Cardiac fibroblast (primary cell): ENCODE measurements around the gene APBA2.
"Not testable (repeated sequence)": the region's sequence is repeated elsewhere in the genome, so short reads cannot be mapped to it uniquely, and the experiment has no call there.

Source experiments
- DNase-seq, 2 donors: peaks; one replicate each; pipeline versions ENCODE4 v3.0.0 to v3.0.0-alpha.2; 2010; ENCODE audit warnings: low read depth in 2 of 2
- H3K4me3 ChIP-seq, 2 donors: replicated peaks in 1 of 2; 1 replicate in 1 of 2; 2 replicates in 1 of 2; pipeline ENCODE4 v1.5.1; 2011; ENCODE audit warnings: low read depth in 2 of 2, low read length in 2 of 2, mild to moderate bottlenecking in 2 of 2, moderate library complexity in 1 of 2
- TF ChIP-seq, protein P1 (sequence below): IDR thresholded peaks from one replicate; pipeline ENCODE4 v1.5.1; 2011; ENCODE audit warnings: low read depth, mild to moderate bottlenecking, low read length, inconsistent platforms

The APBA2 gene

DNA sequence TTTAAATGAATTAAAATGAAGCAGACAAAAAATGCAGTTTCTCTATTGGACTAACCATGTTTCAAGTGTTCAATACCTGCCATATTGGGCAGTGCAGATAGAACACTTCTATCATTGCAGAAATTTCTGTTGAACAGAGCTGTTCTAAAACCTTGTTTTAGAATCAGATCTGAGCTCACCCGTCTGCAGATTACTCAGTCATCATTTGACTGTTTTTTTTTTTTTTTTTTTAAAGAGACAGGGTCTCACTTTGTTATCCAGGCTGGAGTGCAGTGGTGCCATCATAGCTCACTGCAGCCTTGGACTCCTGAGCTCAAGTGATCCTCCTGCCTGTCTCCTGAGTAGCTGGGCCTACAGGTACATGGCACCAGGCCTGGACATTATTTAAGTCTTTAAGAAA, 128.7 kb downstream of the APBA2 start:
- peak in 1 of 2 donors; percentile 13 for DNase-seq
- no peak overlapping the region for H3K4me3 ChIP-seq
- TF ChIP-seq, protein P1, sequence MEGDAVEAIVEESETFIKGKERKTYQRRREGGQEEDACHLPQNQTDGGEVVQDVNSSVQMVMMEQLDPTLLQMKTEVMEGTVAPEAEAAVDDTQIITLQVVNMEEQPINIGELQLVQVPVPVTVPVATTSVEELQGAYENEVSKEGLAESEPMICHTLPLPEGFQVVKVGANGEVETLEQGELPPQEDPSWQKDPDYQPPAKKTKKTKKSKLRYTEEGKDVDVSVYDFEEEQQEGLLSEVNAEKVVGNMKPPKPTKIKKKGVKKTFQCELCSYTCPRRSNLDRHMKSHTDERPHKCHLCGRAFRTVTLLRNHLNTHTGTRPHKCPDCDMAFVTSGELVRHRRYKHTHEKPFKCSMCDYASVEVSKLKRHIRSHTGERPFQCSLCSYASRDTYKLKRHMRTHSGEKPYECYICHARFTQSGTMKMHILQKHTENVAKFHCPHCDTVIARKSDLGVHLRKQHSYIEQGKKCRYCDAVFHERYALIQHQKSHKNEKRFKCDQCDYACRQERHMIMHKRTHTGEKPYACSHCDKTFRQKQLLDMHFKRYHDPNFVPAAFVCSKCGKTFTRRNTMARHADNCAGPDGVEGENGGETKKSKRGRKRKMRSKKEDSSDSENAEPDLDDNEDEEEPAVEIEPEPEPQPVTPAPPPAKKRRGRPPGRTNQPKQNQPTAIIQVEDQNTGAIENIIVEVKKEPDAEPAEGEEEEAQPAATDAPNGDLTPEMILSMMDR, result no peak

DNA sequence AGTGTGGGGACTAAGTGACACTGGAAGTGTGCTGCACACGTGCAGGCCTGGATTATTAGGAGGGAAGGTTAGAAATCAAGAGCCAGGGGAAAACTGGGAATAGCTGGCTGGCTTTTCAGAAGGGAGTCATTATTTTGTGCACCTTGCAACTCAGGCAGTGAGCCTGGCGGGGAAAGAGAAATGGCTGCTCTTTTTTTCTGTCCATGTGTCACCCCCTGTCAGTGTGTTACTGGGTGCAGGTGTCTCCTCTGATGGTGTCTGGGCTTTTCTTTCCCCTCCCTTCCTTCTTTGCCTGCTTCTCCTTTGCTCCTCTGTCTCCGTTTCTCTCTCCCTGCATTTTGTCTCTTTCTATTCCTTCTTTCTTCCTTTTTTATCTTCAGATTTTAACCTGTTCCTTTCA, 130.7 kb downstream of the APBA2 start:
- DNase-seq, result no peak
- no peak overlapping the region for H3K4me3 ChIP-seq
- TF ChIP-seq, protein P1, result no peak

DNA sequence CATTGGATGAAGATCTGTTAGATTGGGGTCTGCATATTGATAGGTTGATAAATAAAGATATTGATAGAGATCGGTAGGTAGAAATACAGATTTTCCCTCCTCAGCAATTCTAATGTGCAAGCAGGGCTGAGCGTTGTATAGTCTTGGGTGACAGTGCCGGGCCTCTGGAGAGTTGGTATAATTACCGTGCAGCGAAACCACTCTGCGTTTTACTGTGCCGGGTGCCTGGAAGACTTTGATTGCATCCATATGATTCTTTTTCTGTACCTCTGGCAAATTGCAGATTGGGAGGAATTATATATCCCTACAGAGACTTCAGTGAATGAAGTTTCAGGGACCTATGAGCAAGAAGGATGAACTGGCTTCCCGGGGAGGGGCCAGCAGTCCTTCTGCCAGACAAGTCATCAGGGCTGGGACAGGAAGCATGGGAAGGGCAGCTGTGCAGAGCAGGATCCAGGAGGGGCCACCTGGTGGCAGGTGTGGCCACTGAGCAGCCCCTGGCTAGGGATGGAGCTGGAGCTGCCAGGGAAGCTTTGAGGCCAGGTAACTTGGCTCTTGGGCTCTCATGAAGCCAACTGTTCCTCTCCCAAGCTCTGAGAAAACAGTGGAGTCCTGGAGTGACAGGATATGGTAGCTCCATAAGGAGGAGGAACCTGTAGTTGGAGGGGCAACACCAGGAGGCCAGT, 132.5 kb downstream of the APBA2 start:
- DNase-seq, result no peak
- TF ChIP-seq, protein P1, result no peak
- H3K4me3 ChIP-seq, result no peak overlapping the region

DNA sequence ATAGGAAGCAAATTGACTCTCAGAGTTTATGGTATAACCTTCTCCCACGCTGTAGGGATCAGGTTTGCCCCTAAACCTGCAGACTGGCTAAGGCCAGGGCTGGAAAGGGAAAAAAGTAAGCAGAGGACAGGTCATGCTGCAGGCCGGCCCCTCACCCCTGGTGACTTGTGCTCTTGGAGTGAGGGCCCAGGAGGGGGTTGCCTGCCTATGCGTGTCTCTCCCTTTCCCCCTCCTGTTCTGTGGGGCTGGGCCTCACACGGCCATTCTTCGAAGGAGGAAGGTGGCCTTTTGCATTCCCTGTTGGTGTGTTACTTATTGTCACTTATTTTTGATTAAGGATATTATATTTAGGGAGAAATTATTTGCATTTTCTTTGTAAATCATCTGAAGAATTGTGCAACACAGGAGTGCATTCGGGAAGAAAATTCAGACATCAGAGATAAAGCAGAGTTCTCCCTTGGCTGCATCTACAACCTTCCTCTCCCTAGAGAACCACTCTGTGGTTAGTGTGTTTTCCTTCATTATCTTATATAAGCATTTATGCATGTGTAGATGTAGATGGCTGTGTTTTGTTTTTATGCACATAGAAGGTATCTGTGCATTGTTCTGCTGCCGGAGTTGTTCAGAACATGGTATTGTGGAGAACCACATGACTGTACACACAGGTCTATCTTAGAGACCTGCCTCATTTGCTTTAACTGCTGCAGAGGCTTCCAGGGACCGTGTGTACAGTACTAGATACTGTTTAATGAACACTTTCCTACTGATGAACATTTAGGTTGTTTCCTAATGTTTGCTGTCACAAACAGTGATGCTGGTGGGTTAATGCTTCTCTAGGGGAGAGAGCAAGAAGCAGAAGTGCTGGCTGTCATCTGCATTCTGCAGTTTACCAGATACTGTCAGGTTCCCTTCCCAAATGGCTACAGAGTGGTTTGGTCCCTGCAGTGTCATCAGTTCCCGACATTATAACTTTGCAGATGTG, 133.5 kb downstream of the APBA2 start:
- H3K4me3 ChIP-seq, result no peak overlapping the region
- TF ChIP-seq, protein P1, result no peak
- DNase-seq, result peak in 1 of 2 donors; percentile 45

DNA sequence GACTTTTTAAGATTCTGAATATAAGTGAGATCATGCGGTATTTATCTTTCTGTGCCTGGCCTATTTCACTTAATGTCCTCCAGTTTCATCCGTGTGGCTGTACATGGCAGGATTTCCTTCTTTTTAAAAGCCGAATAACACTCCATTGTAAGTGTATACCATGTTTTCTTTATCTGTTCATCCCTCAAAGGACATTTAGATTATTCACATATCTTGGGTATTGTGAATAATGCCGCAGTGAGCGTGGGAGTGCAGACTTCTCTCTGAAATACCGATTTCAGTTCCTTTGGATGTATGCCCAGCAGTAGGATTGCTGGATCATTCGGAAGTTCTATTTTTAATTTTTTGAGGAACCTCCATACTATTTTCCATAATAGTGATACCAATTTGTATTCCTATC, 136.1 kb downstream of the APBA2 start:
- TF ChIP-seq, protein P1, result no peak
- H3K4me3 ChIP-seq, result no peak overlapping the region
- DNase-seq, result peak; percentile 79 to 86

DNA sequence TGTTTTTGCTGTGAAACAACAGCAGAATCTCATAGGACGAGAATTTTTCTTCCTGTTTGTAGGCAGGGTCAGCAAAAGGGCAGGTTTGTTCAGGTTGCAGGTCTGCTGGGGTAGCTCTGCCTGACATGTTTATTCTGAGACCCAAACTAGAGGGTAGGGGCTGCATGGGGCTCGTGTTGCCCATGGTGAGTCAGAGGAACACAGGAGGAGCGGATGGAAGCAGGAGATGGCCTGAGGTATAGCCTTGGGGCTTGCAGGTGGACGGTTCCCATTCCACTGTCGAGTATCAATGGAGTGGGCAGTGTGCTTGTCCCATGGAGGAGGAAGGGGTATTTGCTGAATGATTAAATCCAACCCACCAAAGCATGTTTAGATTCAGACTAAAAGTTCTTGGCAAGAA, 138.9 kb downstream of the APBA2 start:
- H3K4me3 ChIP-seq, result no peak overlapping the region
- TF ChIP-seq, protein P1, result no peak

DNA sequence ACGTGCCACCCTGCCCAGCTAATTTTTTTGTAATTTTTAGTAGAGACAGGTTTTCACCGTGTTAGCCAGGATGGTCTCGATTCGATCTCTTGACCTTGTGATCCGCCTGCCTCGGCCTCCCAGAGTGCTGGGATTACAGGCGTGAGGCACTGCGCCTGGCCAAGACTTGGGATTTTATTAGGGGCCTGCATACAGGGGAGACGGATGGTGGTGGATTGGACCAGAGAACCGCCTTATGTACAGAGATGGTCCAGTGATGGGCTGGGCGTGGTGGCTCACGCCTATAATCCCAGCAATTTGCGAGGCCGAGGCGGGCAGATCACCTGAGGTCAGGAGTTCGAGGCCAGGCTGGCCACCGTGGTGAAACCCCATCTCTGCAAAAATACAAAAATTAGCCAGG, 139.6 kb downstream of the APBA2 start:
- DNase-seq, H3K4me3 ChIP-seq: not testable (repeated sequence)

More for the DNA sequence above, 138.9 kb downstream of the APBA2 start:
- no peak for DNase-seq

DNA sequence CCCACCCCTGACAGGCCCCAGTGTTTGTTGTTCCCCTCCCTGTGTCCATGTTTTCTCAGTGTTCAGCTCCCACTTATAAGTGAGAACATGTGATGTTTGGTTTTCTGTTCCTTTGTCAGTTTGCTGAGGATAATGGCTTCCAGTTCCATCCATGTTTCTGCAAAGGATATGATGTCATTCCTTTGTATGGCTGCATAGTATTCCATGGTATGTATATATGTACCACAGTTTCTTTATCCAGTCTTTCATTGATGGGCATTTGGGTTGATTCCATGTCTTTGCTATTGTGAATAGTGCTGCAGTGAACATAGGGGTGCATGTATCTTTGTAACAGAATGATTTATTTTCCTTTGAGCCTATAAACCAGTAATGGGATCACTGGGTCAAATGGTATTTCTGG, 142.4 kb downstream of the APBA2 start:
- DNase-seq, result not testable (repeated sequence)

More for the DNA sequence above, 142.4 kb downstream of the APBA2 start:
- not testable (repeated sequence) for H3K4me3 ChIP-seq
